ENCODE measurements around the gene NHLRC4.

GRCh38 chr16:569445-570254 lies 2.8 kb downstream of the NHLRC4 start, which contains the start of gene PIGQ:
- TF ChIP-seq, protein P1, sequence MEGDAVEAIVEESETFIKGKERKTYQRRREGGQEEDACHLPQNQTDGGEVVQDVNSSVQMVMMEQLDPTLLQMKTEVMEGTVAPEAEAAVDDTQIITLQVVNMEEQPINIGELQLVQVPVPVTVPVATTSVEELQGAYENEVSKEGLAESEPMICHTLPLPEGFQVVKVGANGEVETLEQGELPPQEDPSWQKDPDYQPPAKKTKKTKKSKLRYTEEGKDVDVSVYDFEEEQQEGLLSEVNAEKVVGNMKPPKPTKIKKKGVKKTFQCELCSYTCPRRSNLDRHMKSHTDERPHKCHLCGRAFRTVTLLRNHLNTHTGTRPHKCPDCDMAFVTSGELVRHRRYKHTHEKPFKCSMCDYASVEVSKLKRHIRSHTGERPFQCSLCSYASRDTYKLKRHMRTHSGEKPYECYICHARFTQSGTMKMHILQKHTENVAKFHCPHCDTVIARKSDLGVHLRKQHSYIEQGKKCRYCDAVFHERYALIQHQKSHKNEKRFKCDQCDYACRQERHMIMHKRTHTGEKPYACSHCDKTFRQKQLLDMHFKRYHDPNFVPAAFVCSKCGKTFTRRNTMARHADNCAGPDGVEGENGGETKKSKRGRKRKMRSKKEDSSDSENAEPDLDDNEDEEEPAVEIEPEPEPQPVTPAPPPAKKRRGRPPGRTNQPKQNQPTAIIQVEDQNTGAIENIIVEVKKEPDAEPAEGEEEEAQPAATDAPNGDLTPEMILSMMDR (conservative IDR thresholded peaks at IDR 0.05 in 1 of 2, IDR thresholded peaks at IDR 0.05 in 1 of 2; ENCODE audit: low read depth in 1 of 2, low read length in 2 of 2): no peak
- no peak for TF ChIP-seq EZH2 (IDR thresholded peaks at IDR 0.05; ENCODE audit: low read length, missing control alignments)
